ENCODE data around the gene PAAF1.

PAAF1 gene

GRCh38 chr11:73946798-73947458 lies 70.1 kb downstream of the PAAF1 start:
- no peak for DNase-seq (ENCODE audit: low spot score)

GRCh38 chr11:73949246-73949645 lies 72.4 kb downstream of the PAAF1 start:
- no peak for DNase-seq (ENCODE audit: low spot score)

- DNase-seq (ENCODE audit: low spot score): no peak
Observed at GRCh38 chr11:73949912-73950311, 73.1 kb downstream of the PAAF1 start.

GRCh38 chr11:73950869-73951710 lies 74.3 kb downstream of the PAAF1 start, which contains the start of gene DNAJB13:
Gene DNAJB13, plus strand, starts transcription at chr11:73951026. Its CDS starts 44 bp downstream, at chr11:73951070.
- DNase-seq (ENCODE audit: low spot score): no peak

GRCh38 chr11:73951797-73952196 lies 75.0 kb downstream of the PAAF1 start:
- DNase-seq (ENCODE audit: low spot score): no peak

- DNase-seq (ENCODE audit: low spot score): no peak
Observed at GRCh38 chr11:73956876-73957653, 80.3 kb downstream of the PAAF1 start.

GRCh38 chr11:73957654-73958361 lies 81.0 kb downstream of the PAAF1 start:
- no peak for DNase-seq (ENCODE audit: low spot score)

GRCh38 chr11:73958521-73959141 lies 81.8 kb downstream of the PAAF1 start:
- no peak for DNase-seq (ENCODE audit: low spot score)

- DNase-seq (ENCODE audit: low spot score): no peak
Observed at GRCh38 chr11:73961321-73961720, 84.5 kb downstream of the PAAF1 start.

GRCh38 chr11:73962101-73962705 lies 85.4 kb downstream of the PAAF1 start:
- DNase-seq (ENCODE audit: low spot score): no peak

GRCh38 chr11:73963861-73964260 lies 87.1 kb downstream of the PAAF1 start:
- DNase-seq (ENCODE audit: low spot score): no peak

- no peak for DNase-seq (ENCODE audit: low spot score)
Observed at GRCh38 chr11:73965076-73965763, 88.4 kb downstream of the PAAF1 start.

GRCh38 chr11:73965764-73966121 lies 88.9 kb downstream of the PAAF1 start:
- no peak for DNase-seq (ENCODE audit: low spot score)

- DNase-seq (ENCODE audit: low spot score): no peak
Observed at GRCh38 chr11:73968356-73968966, 91.7 kb downstream of the PAAF1 start.

- no peak for DNase-seq (ENCODE audit: low spot score)
Observed at GRCh38 chr11:73969091-73969490, 92.3 kb downstream of the PAAF1 start.

GRCh38 chr11:73969991-73970800 lies 93.4 kb downstream of the PAAF1 start:
- peak; percentile 45 for DNase-seq (ENCODE audit: low spot score)

GRCh38 chr11:73971175-73971719 lies 94.4 kb downstream of the PAAF1 start:
- DNase-seq (ENCODE audit: low spot score): no peak

- no peak for DNase-seq (ENCODE audit: low spot score)
Observed at GRCh38 chr11:73972187-73972586, 95.4 kb downstream of the PAAF1 start.

Data from CD4-positive, alpha-beta T cell treated with Interleukin-6 at 100 ng/mL for 8 hours (primary cell).